ENCODE data around the gene OTOP3. TPM values are rescaled to one million over a fixed set of nuclear protein-coding genes. Genes with fewer than 3 reads are reported as not detected.

OTOP3 gene
- total and polyA plus RNA-seq, 2 of the 4 experiments (the other 2 are of a cell fraction) = not detected

GRCh38 chr17:74922694-74923537 is 12.8 kb upstream of the OTOP3 start, which contains the start of gene USH1G (continued):
- no peak for TF ChIP-seq MAZ (IDR thresholded peaks at IDR 0.05; ENCODE audit: borderline replicate concordance, low read depth, low read length)

GRCh38 chr17:74923538-74924249 is 12.0 kb upstream of the OTOP3 start:
- dilution Hi-C loops (cut with HindIII; ENCODE audit: low sequenced_read_pairs, unreplicated experiment) (no loop called here), intact Hi-C loops (cut with micrococcal nuclease) (loop anchor here (1.0 kb wide), 1 partner anchor 35 kb away; no protein-coding TSS in a partner anchor), in situ Hi-C loops (cut with MboI; ENCODE audit: low sequenced_read_pairs) (no loop called here)
- no peak overlapping the region for H2AK9ac ChIP-seq (replicated peaks; ENCODE audit: low read depth, low read length, poor library complexity)
- H3K23ac ChIP-seq (ENCODE audit: low read depth, low read length) = no peak overlapping the region
- H4K8ac ChIP-seq (ENCODE audit: low read depth in 2 of 2, low read length in 2 of 2) = no peak overlapping the region
- H3K27ac ChIP-seq (ENCODE audit: insufficient read depth, low read length) = no peak overlapping the region
- no peak overlapping the region for H3K9ac ChIP-seq (ENCODE audit: low read depth, low read length)
- H2BK120ac ChIP-seq (ENCODE audit: low read depth, low read length) = no peak overlapping the region
- H3K4ac ChIP-seq (ENCODE audit: low read depth, low read length) = no peak overlapping the region
- H2BK5ac ChIP-seq (ENCODE audit: low read depth, low read length, poor library complexity, severe bottlenecking) = no peak overlapping the region
- no peak overlapping the region for H2BK15ac ChIP-seq (ENCODE audit: low read depth, low read length)
- no TSS peak for BruUV-seq (replicated peaks)
- peaks cover 87% of the 10 kb centered on the region for H3K27me3 ChIP-seq (ENCODE audit: control insufficient read depth, insufficient read depth, low read length)
- H3K18ac ChIP-seq (ENCODE audit: low read depth, low read length) = no peak overlapping the region
- CTCF ChIA-PET = interaction anchor here (1.1 to 1.8 kb wide), 3 partner anchors 25 to 89 kb away, joined by 3 to 10 read pairs (median 4); no protein-coding TSS in a partner anchor
- H3K4me1 ChIP-seq (ENCODE audit: control insufficient read depth, insufficient read depth, low read length) = no peaks in the 10 kb centered on the region
- ATAC-seq (ENCODE audit: low read depth) (peak; percentile 77), DNase-seq (peak; percentile 27)
- peak overlapping the region; percentile 27; the same call in 1 of the 2 replicates for H3K4me2 ChIP-seq (ENCODE audit: low read depth, low read length)
- POLR2A ChIA-PET (ENCODE audit: unreplicated experiment) = no interaction called here
- no peaks in the 10 kb centered on the region for H4K20me1 ChIP-seq (ENCODE audit: insufficient read depth, low read length)
- no peaks in the 10 kb centered on the region for H3K9me1 ChIP-seq (ENCODE audit: insufficient read depth, low read length)
- no peak overlapping the region for H3K56ac ChIP-seq (ENCODE audit: extremely low read depth, insufficient read depth, low read length)
- no peak overlapping the region for H4K5ac ChIP-seq (ENCODE audit: low read depth, low read length)
- H3K4me3 ChIP-seq (ENCODE audit: insufficient read depth, low read depth, low read length) = no peak overlapping the region
- no peak overlapping the region for H2AK5ac ChIP-seq (ENCODE audit: low read depth, low read length)
- H4K91ac ChIP-seq (ENCODE audit: insufficient read depth, low read depth, low read length) = no peak overlapping the region
- no peak overlapping the region for H3K14ac ChIP-seq (replicated peaks; ENCODE audit: low read depth, low read length)
- peak overlapping the region; percentile 63 for H2AFZ ChIP-seq (replicated peaks; ENCODE audit: low read length, poor library complexity)
- no peak overlapping the region for H2BK20ac ChIP-seq (ENCODE audit: low read depth, low read length)
- H3K79me1 ChIP-seq (ENCODE audit: low read depth in 1 of 2, low read length in 2 of 2) = no peaks in the 10 kb centered on the region
- 0% methylated on average over 10 of the region's 59 CpGs; no CpG with 5 or more reads in 1 of the 2 experiments for WGBS, 2 experiments (ENCODE audit: extremely low coverage in 2 of 2, insufficient read length in 1 of 2)
- H3K9me3 ChIP-seq (ENCODE audit: control insufficient read depth, insufficient read depth, low read length) = no peaks in the 10 kb centered on the region
- H3K36me3 ChIP-seq (ENCODE audit: control insufficient read depth, insufficient read depth, low read length) = no peaks in the 10 kb centered on the region
- peak; percentile 66 for TF ChIP-seq CTCF (conservative IDR thresholded peaks at IDR 0.05; ENCODE audit: low read depth, low read length)
- peak; percentile 65 for TF ChIP-seq RAD21 (IDR thresholded peaks at IDR 0.05; ENCODE audit: low read length)
- TF ChIP-seq BHLHE40 (IDR thresholded peaks at IDR 0.05; ENCODE audit: low read depth, low read length) = no peak
- TF ChIP-seq MAFK (IDR thresholded peaks at IDR 0.05; ENCODE audit: low read depth, low read length) = no peak
- no peak for TF ChIP-seq NFE2L2 (IDR thresholded peaks at IDR 0.05; ENCODE audit: low read depth, low read length)
- no peak for TF ChIP-seq CHD1 (IDR thresholded peaks at IDR 0.05; ENCODE audit: low read depth, low read length)
- no peak for TF ChIP-seq CEBPB (IDR thresholded peaks at IDR 0.05; ENCODE audit: low read depth, low read length)
- no peak for TF ChIP-seq FOS (IDR thresholded peaks at IDR 0.05; ENCODE audit: low read depth, low read length)
- TF ChIP-seq, protein P1, sequence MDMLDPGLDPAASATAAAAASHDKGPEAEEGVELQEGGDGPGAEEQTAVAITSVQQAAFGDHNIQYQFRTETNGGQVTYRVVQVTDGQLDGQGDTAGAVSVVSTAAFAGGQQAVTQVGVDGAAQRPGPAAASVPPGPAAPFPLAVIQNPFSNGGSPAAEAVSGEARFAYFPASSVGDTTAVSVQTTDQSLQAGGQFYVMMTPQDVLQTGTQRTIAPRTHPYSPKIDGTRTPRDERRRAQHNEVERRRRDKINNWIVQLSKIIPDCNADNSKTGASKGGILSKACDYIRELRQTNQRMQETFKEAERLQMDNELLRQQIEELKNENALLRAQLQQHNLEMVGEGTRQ (IDR thresholded peaks at IDR 0.05; ENCODE audit: low read depth, low read length) = no peak
- peak; percentile 25; the same call in 1 of the 2 replicates for TF ChIP-seq SMC3 (IDR thresholded peaks at IDR 0.05; ENCODE audit: low read depth, low read length)
